Epithelial cell of esophagus (primary cell): Measurements from ENCODE around the gene ACTL6B.
"Not testable (repeated sequence)": the region's sequence is repeated elsewhere in the genome, so short reads cannot be mapped to it uniquely, and the experiment has no call there.

Experiments
- DNase-seq: peaks from one replicate; pipeline ENCODE4 v3.0.0; 2010; ENCODE audit warnings: low read depth
- H3K4me3 ChIP-seq: 2 replicates; pipeline ENCODE4 v1.5.1; 2011; ENCODE audit warnings: mild to moderate bottlenecking, low read length, control low read depth
- CTCF ChIP-seq: IDR thresholded peaks from 2 replicates; pipeline ENCODE4 v1.5.1; 2011; ENCODE audit warnings: low read depth, mild to moderate bottlenecking, low read length, control low read depth, inconsistent platforms; ENCODE audit not compliant: insufficient read depth; ENCODE audit errors: missing control alignments

Gene ACTL6B

DNA sequence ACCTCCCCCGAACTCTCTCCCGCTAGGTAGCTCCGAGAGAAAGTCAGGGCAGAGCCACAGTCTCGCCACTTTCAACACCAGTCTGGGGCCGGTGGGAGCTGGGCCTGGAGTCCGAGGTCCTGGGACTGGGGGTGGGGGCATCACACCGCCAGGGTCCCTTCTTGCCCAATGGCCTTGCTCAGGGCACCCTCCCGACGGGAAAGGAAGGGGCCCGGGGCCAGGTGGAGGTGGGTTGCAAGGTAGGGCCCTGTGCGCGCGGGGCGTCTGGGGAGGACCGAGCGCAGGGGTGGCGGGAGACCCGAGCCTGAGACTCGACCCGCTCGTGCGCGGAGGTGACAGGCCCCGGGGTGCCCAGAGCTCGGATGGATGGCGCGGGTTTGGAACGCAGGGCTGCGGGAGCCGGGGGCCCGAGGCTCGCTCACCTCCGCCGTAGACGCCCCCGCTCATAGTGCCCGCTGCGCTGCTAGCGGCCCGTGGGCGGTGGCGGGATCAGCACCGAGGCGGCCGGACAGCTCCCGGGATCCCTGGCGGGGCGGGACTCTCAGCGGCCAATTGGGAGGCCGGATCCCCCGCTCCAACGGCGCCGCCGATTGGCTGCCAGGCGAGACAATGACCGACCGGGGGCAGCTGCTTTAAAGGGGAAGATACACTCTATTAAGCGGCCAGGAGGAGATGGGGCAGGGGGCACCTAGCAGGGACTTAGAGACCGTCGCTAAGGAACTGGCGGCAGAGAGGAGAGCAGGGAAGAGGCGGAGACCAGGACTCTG, at the start of gene ACTL6B:
ACTL6B (minus strand) TSS at position 541 of the 767 bp plus-strand sequence; CDS start at position 447, 94 bp downstream.
- DNase-seq: peak; percentile 41
- no peak within 1 kb of the TSS for H3K4me3 ChIP-seq
- TF ChIP-seq CTCF: no peak

DNA sequence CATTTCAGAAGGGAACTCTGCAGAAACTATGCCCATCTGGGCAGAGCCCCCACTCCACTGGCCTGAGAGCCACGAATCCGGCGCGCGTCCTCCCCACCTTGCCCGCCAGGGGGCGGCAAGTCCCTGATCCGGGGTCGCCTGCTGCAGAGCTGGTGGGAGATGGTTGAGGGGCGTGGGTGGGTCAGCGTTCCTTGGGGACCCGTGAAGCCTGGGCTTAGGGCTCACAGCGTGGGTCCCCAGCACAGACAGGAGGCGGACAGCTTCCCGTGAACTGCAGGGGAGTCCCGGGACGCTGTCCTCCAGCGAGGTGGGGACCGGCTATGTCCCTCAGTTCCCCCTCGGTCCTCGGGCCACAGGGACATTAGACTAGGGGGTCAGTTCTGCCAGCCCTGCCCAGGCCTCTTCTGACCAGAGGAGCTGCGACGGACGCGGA, 49.1 kb upstream of the ACTL6B start:
- peak; percentile 63 for DNase-seq
- H3K4me3 ChIP-seq: peak overlapping the region; percentile 76

DNA sequence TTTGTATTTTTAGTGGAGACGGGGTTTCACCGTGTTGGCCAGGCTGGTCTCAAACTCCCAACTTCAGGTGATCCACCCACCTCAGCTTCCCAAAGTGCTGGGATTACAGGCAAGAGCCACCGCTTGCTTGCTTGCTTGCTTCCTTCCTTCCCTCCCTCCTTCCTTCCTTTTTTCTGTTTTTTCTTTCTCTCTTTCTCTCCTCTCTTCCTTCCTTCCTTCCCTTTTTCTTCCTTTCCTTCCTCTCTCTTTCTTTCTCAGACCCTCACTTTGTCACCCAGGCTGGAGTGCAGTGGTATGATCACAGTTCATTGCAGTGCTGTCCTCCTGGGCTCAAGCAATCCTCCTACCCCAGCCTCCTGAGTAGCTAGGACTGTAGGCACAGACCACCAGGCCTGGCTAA, 44.8 kb upstream of the ACTL6B start:
- not testable (repeated sequence) for H3K4me3 ChIP-seq, DNase-seq

More for the DNA sequence above, 49.1 kb upstream of the ACTL6B start:
- TF ChIP-seq CTCF: peak; percentile 79

- H3K4me3 ChIP-seq: no peak overlapping the region
- no peak for TF ChIP-seq CTCF
- DNase-seq: no peak
Measured at GRCh38 chr7:100699018-100699417, 42.8 kb upstream of the ACTL6B start.

DNA sequence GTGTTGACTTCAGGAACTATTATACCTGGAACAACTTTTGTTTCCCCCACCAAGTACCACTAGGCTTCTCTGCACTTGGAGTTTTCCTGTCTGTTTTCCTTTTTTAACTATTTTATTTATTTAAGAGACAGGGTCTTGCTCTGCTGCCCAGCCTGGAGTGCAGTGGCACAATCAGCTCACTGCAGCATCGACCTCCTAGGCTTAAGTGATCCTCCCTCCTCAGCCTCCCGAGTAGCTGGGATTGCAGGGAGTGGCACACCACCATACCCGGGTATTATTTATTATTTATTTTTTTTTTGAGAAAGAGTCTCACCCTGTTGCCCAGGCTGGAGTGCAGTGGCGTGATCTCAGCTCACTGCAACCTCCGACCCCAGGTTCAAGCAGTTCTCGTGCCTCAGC, 39.9 kb upstream of the ACTL6B start:
- TF ChIP-seq CTCF: no peak
- H3K4me3 ChIP-seq: no peak overlapping the region
- DNase-seq: no peak

GRCh38 chr7:100694098-100694745, 38.0 kb upstream of the ACTL6B start, which contains the start of gene GIGYF1:
TSS of gene GIGYF1 (minus strand) at chr7:100694250. CDS start at chr7:100688238, 6,012 bp downstream.
- peak; percentile 68 for DNase-seq
- TF ChIP-seq CTCF: no peak
- H3K4me3 ChIP-seq: peak within 1 kb of the TSS; percentile 72

DNA sequence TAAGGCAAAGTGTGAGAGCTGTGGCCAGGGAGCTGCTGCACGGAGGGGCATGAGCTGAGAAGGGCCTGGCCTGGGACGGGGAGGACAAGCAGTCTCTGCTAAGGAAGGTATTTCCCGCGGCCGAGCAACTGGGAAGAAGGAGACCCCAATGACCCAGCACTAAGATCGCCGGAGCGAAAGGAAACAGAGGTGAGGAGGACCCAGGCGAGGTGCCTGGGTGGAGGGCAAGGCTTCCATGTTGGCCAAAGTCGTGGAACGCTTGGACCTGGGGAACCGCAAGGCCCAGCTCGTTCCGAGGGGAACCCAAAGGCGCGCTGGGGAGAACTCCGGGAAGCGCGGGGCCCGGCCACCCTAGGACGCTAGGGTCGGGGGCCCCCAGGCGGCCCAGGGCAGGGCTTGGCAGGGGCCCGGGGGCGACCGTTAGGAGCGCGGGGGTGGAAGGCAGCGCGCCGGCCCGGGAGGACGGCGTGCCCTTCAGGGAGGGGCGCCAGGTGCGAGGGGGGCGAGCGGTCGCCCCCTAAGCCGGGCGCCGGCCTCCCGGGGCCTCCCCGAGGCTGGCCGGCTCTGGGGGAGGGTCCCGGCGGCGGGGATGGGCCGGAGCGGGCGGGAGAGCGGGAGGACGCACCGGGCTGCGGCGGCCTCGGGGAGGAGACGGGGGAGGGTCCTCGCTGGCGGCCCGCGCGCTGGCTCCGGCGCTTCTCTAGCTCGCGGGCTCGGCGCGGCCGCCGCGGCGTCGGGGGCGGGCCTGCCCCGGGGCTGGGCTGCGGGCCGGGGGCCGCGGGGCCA, 37.3 kb upstream of the ACTL6B start:
- no peak for TF ChIP-seq CTCF
- peak overlapping the region; percentile 72 for H3K4me3 ChIP-seq
- no peak for DNase-seq
